ENCODE measurements around the gene HDAC3. TPM values are rescaled to one million over a fixed set of nuclear protein-coding genes. Genes with fewer than 3 reads are reported as not detected.

The HDAC3 gene
- 104 and 115 TPM in 2 replicates for polyA plus RNA-seq (2012; rRNA removed)
- 74.7 and 86.2 TPM in 2 replicates for polyA plus RNA-seq (2012; cell fraction: cytosol; rRNA removed)
- 171 and 231 TPM in 2 replicates for polyA plus RNA-seq (2012; cell fraction: nucleus; rRNA removed)

DNA sequence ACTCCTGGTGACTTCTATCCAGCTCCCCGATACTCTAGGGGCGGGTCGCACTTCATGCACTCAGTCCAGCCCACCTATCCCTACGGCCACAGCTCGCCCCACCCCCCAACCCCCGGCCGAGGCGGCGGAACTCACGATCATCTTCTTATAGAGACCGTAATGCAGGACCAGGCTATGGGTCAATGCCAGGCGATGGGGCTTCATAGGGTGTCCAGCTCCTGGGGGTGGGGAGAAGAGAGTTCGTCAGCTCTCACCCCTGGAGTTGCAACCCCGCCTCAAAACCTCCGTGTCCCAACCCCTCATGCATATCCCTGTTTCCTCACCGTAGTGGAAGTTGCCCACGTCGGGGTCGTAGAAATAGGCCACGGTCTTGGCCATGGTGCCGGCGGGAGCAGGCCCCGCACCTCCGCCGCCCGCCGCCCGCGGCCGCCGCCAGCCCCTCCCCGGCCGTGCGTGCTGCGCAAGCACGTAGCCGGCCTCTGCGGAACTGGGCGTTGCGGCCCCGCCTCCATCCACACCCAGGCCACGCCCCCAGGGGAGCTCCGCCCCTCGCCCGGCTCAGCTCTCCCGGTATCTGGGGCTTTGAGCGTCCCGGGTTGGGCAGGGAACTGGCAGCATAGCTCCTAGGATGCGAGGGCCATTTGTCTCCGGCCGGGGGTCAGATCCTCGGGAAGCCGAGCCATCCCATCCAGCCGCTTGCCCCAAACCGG is at the start of gene HDAC3, which contains the start of gene RELL2:
Gene HDAC3, minus strand, starts transcription at position 437 of the 710 bp plus-strand sequence. Its CDS starts 59 bp downstream, at position 378.
Gene RELL2, plus strand, starts transcription at position 585 of the 710 bp plus-strand sequence. CDS start 1,229 bp downstream, outside the sequence.
- Histone ChIP-seq H3K36me3 (replicated peaks in 1 of 2; ENCODE audit: control insufficient read depth in 1 of 2, insufficient read depth in 2 of 2, low read length in 1 of 2) (peaks cover 18 to 31% of the 10 kb centered on the region in 2 experiments), H3K9me2 (no peaks in the 10 kb centered on the region), H3K4me1 (ENCODE audit: control insufficient read depth in 1 of 2, insufficient read depth in 2 of 2, low read depth in 1 of 2, low read length in 1 of 2) (peaks cover 5 to 28% of the 10 kb centered on the region in 2 experiments; a peak in 3 of 4 replicates), H3K79me2 (ENCODE audit: insufficient read depth) (peaks cover 50% of the 10 kb centered on the region), H4K20me1 (ENCODE audit: insufficient read depth) (peaks cover 13% of the 10 kb centered on the region), H3K4me3 (ENCODE audit: low read depth in 2 of 2, low read length in 1 of 2) (peak within 1 kb of the TSS; percentile 93 to 99), H3F3A (replicated peaks; ENCODE audit: insufficient read depth) (no peaks in the 10 kb centered on the region), H3K27me3 (ENCODE audit: insufficient read depth) (no peaks in the 10 kb centered on the region), H3K27ac (ENCODE audit: low read depth in 2 of 2, low read length in 1 of 2) (peak within 1 kb of the TSS; percentile 66 to 89), H2AFZ (ENCODE audit: low read depth) (peak within 1 kb of the TSS; percentile 92), H3K4me2 (peak within 1 kb of the TSS; percentile 99), H3K9ac (peak within 1 kb of the TSS; percentile 83), H3K9me3 (no peaks in the 10 kb centered on the region)
- DNase-seq: peak; percentile 99
- ChIA-PET POLR2A (interaction anchor here (0.9 to 2.9 kb wide), 10 partner anchors 9 to 341 kb away, joined by 3 to 18 read pairs (median 5); partner anchors contain the start of genes DIAPH1, FCHSD1 and PCDH1), CTCF (interaction anchor here (0.7 to 19.7 kb wide), 12 partner anchors 10 to 324 kb away, joined by 3 to 207 read pairs (median 5); partner anchors contain the start of genes DIAPH1 and FCHSD1)
- 2% methylated on average over 38 of the region's 55 CpGs for WGBS (ENCODE audit: low lambda C conversion rate)
- TF ChIP-seq RXRA (IDR thresholded peaks at IDR 0.05; ENCODE audit: borderline replicate concordance, low read depth) (no peak), CHD2 (IDR thresholded peaks at IDR 0.05; ENCODE audit: low read length, partially characterized antibody) (no peak), YY1 (IDR thresholded peaks at IDR 0.05; ENCODE audit: low read depth) (no peak), GATA2 (CRISPR knock-in tag; IDR thresholded peaks at IDR 0.05) (no peak), FOXJ3 (CRISPR knock-in tag; IDR thresholded peaks at IDR 0.05) (no peak), EZH2phosphoT487 (IDR thresholded peaks at IDR 0.05; ENCODE audit: borderline replicate concordance, low read depth) (no peak), RCOR1 (IDR thresholded peaks at IDR 0.05; ENCODE audit: low read length) (no peak), RFX5 (IDR thresholded peaks at IDR 0.05; ENCODE audit: low read length) (no peak), MXI1 (IDR thresholded peaks at IDR 0.05; ENCODE audit: low read depth, low read length) (peak; percentile 45; the same call in 1 of the 2 replicates), TEAD4 (IDR thresholded peaks at IDR 0.05; ENCODE audit: borderline replicate concordance, insufficient read depth) (no peak), ELF1 (IDR thresholded peaks at IDR 0.05) (no peak; the same call in 1 of the 2 replicates), FOXM1 (IDR thresholded peaks at IDR 0.05; ENCODE audit: low read depth) (no peak), JUND (IDR thresholded peaks at IDR 0.05) (no peak), NRF1 (IDR thresholded peaks at IDR 0.05; ENCODE audit: low read depth, low read length) (peak; percentile 72), FOSL2 (IDR thresholded peaks at IDR 0.05; ENCODE audit: borderline replicate concordance, low read depth) (no peak), ZBTB33 (IDR thresholded peaks at IDR 0.05; ENCODE audit: borderline replicate concordance, low read depth) (no peak), TAF1 (IDR thresholded peaks at IDR 0.05; ENCODE audit: borderline replicate concordance, low read depth, low read length) (peak; percentile 61; the same call in 1 of the 2 replicates), POLR2AphosphoS5 (IDR thresholded peaks at IDR 0.05; ENCODE audit: low read depth, low read length) (peak; percentile 76; the same call in 1 of the 2 replicates), IRF3 (IDR thresholded peaks at IDR 0.05; ENCODE audit: low read depth, low read length) (no peak)
- TF ChIP-seq, protein P1, sequence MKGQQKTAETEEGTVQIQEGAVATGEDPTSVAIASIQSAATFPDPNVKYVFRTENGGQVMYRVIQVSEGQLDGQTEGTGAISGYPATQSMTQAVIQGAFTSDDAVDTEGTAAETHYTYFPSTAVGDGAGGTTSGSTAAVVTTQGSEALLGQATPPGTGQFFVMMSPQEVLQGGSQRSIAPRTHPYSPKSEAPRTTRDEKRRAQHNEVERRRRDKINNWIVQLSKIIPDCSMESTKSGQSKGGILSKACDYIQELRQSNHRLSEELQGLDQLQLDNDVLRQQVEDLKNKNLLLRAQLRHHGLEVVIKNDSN (IDR thresholded peaks at IDR 0.05; ENCODE audit: borderline replicate concordance, low read depth): no peak
- TF ChIP-seq, protein P2, sequence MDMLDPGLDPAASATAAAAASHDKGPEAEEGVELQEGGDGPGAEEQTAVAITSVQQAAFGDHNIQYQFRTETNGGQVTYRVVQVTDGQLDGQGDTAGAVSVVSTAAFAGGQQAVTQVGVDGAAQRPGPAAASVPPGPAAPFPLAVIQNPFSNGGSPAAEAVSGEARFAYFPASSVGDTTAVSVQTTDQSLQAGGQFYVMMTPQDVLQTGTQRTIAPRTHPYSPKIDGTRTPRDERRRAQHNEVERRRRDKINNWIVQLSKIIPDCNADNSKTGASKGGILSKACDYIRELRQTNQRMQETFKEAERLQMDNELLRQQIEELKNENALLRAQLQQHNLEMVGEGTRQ (IDR thresholded peaks at IDR 0.05; ENCODE audit: borderline replicate concordance, low read depth, low read length): no peak
- TF ChIP-seq, protein P3, sequence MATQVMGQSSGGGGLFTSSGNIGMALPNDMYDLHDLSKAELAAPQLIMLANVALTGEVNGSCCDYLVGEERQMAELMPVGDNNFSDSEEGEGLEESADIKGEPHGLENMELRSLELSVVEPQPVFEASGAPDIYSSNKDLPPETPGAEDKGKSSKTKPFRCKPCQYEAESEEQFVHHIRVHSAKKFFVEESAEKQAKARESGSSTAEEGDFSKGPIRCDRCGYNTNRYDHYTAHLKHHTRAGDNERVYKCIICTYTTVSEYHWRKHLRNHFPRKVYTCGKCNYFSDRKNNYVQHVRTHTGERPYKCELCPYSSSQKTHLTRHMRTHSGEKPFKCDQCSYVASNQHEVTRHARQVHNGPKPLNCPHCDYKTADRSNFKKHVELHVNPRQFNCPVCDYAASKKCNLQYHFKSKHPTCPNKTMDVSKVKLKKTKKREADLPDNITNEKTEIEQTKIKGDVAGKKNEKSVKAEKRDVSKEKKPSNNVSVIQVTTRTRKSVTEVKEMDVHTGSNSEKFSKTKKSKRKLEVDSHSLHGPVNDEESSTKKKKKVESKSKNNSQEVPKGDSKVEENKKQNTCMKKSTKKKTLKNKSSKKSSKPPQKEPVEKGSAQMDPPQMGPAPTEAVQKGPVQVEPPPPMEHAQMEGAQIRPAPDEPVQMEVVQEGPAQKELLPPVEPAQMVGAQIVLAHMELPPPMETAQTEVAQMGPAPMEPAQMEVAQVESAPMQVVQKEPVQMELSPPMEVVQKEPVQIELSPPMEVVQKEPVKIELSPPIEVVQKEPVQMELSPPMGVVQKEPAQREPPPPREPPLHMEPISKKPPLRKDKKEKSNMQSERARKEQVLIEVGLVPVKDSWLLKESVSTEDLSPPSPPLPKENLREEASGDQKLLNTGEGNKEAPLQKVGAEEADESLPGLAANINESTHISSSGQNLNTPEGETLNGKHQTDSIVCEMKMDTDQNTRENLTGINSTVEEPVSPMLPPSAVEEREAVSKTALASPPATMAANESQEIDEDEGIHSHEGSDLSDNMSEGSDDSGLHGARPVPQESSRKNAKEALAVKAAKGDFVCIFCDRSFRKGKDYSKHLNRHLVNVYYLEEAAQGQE (IDR thresholded peaks at IDR 0.05; ENCODE audit: low read depth, low read length): no peak
- TF ChIP-seq, protein P4, sequence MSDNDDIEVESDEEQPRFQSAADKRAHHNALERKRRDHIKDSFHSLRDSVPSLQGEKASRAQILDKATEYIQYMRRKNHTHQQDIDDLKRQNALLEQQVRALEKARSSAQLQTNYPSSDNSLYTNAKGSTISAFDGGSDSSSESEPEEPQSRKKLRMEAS (IDR thresholded peaks at IDR 0.05; ENCODE audit: low read depth): peak; percentile 49; the same call in 1 of the 2 replicates
